SK-N-SH treated with all-trans-retinoic acid at 6 μM for 48 hours (cell line): ENCODE measurements around the gene DRGX.

Experiments
- ATAC-seq: fragments of 200-7000 bp; cut with Tn5 transposase; 3 replicates; pipeline ENCODE4 v1.9.1; 2020; ENCODE audit warnings: mild to moderate bottlenecking, moderate library complexity
- BACH2 ChIP-seq: fragments of 250-450 bp; sonication (Bioruptor Pico); IDR thresholded peaks from 2 replicates; pipeline ENCODE4 v1.9.0; 2021; ENCODE audit warnings: mild to moderate bottlenecking, borderline replicate concordance
- CSDC2 ChIP-seq: fragments of 250-450 bp; sonication (Bioruptor Pico); IDR thresholded peaks from 2 replicates; pipeline ENCODE4 v1.5.0; 2020; ENCODE audit warnings: mild to moderate bottlenecking, moderate library complexity
- ESRRG ChIP-seq: fragments of 250-450 bp; sonication (Bioruptor Pico); IDR thresholded peaks from 2 replicates; pipeline ENCODE4 v1.6.1; 2021; ENCODE audit warnings: mild to moderate bottlenecking
- GLIS3 ChIP-seq: fragments of 250-450 bp; sonication (Bioruptor Pico); IDR thresholded peaks from 2 replicates; pipeline ENCODE4 v1.5.0; 2020; ENCODE audit warnings: mild to moderate bottlenecking, moderate library complexity
- ISL1 ChIP-seq: fragments of 250-450 bp; sonication (Bioruptor Pico); IDR thresholded peaks from 2 replicates; pipeline ENCODE4 v2.1.2; 2022; ENCODE audit warnings: mild to moderate bottlenecking, moderate library complexity
- OSR1 ChIP-seq: fragments of 250-450 bp; sonication (Bioruptor Pico); IDR thresholded peaks from 2 replicates; pipeline ENCODE4 v1.8.0; 2022; ENCODE audit warnings: moderate library complexity, mild to moderate bottlenecking, inconsistent platforms
- POU6F1 ChIP-seq: fragments of 250-450 bp; sonication (Bioruptor Pico); IDR thresholded peaks from 2 replicates; pipeline ENCODE4 v1.8.0; 2021; ENCODE audit warnings: low read depth, mild to moderate bottlenecking, moderate library complexity, borderline replicate concordance
- PPARA ChIP-seq: fragments of 250-450 bp; sonication (Bioruptor Pico); IDR thresholded peaks from 2 replicates; pipeline ENCODE4 v1.5.0; 2020; ENCODE audit warnings: mild to moderate bottlenecking, borderline replicate concordance
- RARB ChIP-seq: fragments of 250-450 bp; sonication (Bioruptor Pico); IDR thresholded peaks from 2 replicates; pipeline ENCODE4 v1.8.0; 2021; ENCODE audit warnings: mild to moderate bottlenecking, moderate library complexity
- SNAI2 ChIP-seq: fragments of 250-450 bp; sonication (Bioruptor Pico); IDR thresholded peaks from 2 replicates; pipeline ENCODE4 v1.5.0; 2020; ENCODE audit warnings: mild to moderate bottlenecking, moderate library complexity
- TCF4 ChIP-seq: fragments of 250-450 bp; sonication (Bioruptor Pico); IDR thresholded peaks from 2 replicates; pipeline ENCODE4 v1.8.0; 2021; ENCODE audit warnings: mild to moderate bottlenecking, moderate library complexity, borderline replicate concordance
- TSHZ2 ChIP-seq: fragments of 250-450 bp; sonication (Bioruptor Pico); IDR thresholded peaks from 2 replicates; pipeline ENCODE4 v1.5.0; 2020; ENCODE audit warnings: mild to moderate bottlenecking, moderate library complexity
- ZC3H10 ChIP-seq: fragments of 250-450 bp; sonication (Bioruptor Pico); IDR thresholded peaks from 2 replicates; pipeline ENCODE4 v1.5.1; 2021; ENCODE audit warnings: mild to moderate bottlenecking, moderate library complexity
- ZFP3 ChIP-seq: fragments of 250-450 bp; sonication (Bioruptor Pico); IDR thresholded peaks from 2 replicates; pipeline ENCODE4 v1.5.0; 2020; ENCODE audit warnings: mild to moderate bottlenecking, moderate library complexity
- ZFP30 ChIP-seq: fragments of 450-650 bp; formaldehyde crosslinking; IDR thresholded peaks from 2 replicates; pipeline ENCODE4 v1.5.0; 2022; ENCODE audit warnings: mild to moderate bottlenecking, moderate library complexity
- ZNF565 ChIP-seq: fragments of 450-650 bp; formaldehyde crosslinking; conservative IDR thresholded peaks from 2 replicates; pipeline ENCODE4 v1.5.0; 2020; ENCODE audit warnings: low read depth, mild to moderate bottlenecking, moderate library complexity
- ZNF70 ChIP-seq: fragments of 450-650 bp; formaldehyde crosslinking; IDR thresholded peaks from 2 replicates; pipeline ENCODE4 v1.5.0; 2020; ENCODE audit warnings: mild to moderate bottlenecking, moderate library complexity
- ZNF8 ChIP-seq: fragments of 450-650 bp; formaldehyde crosslinking; IDR thresholded peaks from 2 replicates; pipeline ENCODE4 v1.5.0; 2020; ENCODE audit warnings: mild to moderate bottlenecking, moderate library complexity
- TF ChIP-seq, protein P1 (sequence below): fragments of 250-450 bp; sonication (Bioruptor Pico); IDR thresholded peaks from 2 replicates; pipeline ENCODE4 v1.5.1; 2020; ENCODE audit warnings: low read depth, mild to moderate bottlenecking, moderate library complexity
- TF ChIP-seq, protein P2 (sequence below): fragments of 250-450 bp; sonication (Bioruptor Pico); IDR thresholded peaks from 2 replicates; pipeline ENCODE4 v1.5.1; 2021; ENCODE audit warnings: mild to moderate bottlenecking, moderate library complexity
- TF ChIP-seq, protein P3 (sequence below): fragments of 250-450 bp; sonication (Bioruptor Pico); IDR thresholded peaks from 2 replicates; pipeline ENCODE4 v1.8.0; 2020; ENCODE audit warnings: mild to moderate bottlenecking, moderate library complexity, borderline replicate concordance

DRGX gene

DNA sequence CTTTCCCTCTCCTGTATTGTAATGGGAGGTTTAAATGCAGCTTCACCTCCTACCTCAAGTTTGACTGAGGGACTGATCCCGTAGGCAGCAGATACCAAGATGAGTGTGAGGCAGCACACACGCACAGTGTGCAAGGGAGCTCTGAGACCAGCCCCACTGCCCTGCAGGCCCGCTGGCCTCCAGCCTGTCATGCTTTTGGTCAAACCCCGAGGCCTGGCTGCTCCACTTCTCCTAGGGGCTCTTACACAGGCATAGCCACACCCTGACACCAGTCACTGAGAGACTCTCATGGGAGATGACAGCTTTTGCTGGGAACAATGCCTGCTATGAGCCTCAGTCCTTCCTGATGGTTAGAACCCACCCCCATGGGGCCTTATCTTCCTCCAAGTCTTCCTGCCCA lies 27.6 kb downstream of the DRGX start:
- ATAC-seq, result no peak
- TF ChIP-seq ESRRG (CRISPR knock-in tag), result no peak
- TF ChIP-seq CSDC2 (CRISPR knock-in tag), result no peak
- TF ChIP-seq GLIS3 (CRISPR knock-in tag), result no peak
- no peak for TF ChIP-seq ZC3H10 (CRISPR knock-in tag)
- TF ChIP-seq ISL1 (CRISPR knock-in tag), result no peak
- TF ChIP-seq ZNF70 (CRISPR knock-in tag), result no peak
- no peak for TF ChIP-seq OSR1 (CRISPR knock-in tag)
- TF ChIP-seq ZNF565, result no peak
- TF ChIP-seq, protein P1, sequence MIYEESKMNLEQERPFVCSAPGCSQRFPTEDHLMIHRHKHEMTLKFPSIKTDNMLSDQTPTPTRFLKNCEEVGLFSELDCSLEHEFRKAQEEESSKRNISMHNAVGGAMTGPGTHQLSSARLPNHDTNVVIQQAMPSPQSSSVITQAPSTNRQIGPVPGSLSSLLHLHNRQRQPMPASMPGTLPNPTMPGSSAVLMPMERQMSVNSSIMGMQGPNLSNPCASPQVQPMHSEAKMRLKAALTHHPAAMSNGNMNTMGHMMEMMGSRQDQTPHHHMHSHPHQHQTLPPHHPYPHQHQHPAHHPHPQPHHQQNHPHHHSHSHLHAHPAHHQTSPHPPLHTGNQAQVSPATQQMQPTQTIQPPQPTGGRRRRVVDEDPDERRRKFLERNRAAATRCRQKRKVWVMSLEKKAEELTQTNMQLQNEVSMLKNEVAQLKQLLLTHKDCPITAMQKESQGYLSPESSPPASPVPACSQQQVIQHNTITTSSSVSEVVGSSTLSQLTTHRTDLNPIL (CRISPR knock-in tag), result no peak
- TF ChIP-seq POU6F1, result no peak
- TF ChIP-seq RARB (CRISPR knock-in tag), result no peak
- no peak for TF ChIP-seq PPARA (CRISPR knock-in tag)
- TF ChIP-seq ZFP3 (CRISPR knock-in tag), result no peak
- TF ChIP-seq, protein P2, sequence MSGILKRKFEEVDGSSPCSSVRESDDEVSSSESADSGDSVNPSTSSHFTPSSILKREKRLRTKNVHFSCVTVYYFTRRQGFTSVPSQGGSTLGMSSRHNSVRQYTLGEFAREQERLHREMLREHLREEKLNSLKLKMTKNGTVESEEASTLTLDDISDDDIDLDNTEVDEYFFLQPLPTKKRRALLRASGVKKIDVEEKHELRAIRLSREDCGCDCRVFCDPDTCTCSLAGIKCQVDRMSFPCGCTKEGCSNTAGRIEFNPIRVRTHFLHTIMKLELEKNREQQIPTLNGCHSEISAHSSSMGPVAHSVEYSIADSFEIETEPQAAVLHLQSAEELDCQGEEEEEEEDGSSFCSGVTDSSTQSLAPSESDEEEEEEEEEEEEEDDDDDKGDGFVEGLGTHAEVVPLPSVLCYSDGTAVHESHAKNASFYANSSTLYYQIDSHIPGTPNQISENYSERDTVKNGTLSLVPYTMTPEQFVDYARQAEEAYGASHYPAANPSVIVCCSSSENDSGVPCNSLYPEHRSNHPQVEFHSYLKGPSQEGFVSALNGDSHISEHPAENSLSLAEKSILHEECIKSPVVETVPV (CRISPR knock-in tag), result no peak
- no peak for TF ChIP-seq TSHZ2 (CRISPR knock-in tag)
- TF ChIP-seq SNAI2 (CRISPR knock-in tag), result no peak
- TF ChIP-seq ZNF8 (CRISPR knock-in tag), result no peak
- TF ChIP-seq ZFP30 (CRISPR knock-in tag), result no peak
- no peak for TF ChIP-seq TCF4 (CRISPR knock-in tag)

- TF ChIP-seq TCF4 (CRISPR knock-in tag), result no peak
- TF ChIP-seq ZFP3 (CRISPR knock-in tag), result no peak
- no peak for TF ChIP-seq RARB (CRISPR knock-in tag)
- TF ChIP-seq CSDC2 (CRISPR knock-in tag), result no peak
- TF ChIP-seq ZFP30 (CRISPR knock-in tag), result no peak
- TF ChIP-seq, protein P1 (CRISPR knock-in tag), result no peak
- TF ChIP-seq, protein P2 (CRISPR knock-in tag), result no peak
- no peak for TF ChIP-seq OSR1 (CRISPR knock-in tag)
- TF ChIP-seq BACH2 (CRISPR knock-in tag), result no peak
- TF ChIP-seq ZNF565, result no peak
- TF ChIP-seq POU6F1, result no peak
- no peak for TF ChIP-seq ISL1 (CRISPR knock-in tag)
- TF ChIP-seq, protein P3, sequence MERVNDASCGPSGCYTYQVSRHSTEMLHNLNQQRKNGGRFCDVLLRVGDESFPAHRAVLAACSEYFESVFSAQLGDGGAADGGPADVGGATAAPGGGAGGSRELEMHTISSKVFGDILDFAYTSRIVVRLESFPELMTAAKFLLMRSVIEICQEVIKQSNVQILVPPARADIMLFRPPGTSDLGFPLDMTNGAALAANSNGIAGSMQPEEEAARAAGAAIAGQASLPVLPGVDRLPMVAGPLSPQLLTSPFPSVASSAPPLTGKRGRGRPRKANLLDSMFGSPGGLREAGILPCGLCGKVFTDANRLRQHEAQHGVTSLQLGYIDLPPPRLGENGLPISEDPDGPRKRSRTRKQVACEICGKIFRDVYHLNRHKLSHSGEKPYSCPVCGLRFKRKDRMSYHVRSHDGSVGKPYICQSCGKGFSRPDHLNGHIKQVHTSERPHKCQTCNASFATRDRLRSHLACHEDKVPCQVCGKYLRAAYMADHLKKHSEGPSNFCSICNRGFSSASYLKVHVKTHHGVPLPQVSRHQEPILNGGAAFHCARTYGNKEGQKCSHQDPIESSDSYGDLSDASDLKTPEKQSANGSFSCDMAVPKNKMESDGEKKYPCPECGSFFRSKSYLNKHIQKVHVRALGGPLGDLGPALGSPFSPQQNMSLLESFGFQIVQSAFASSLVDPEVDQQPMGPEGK, result no peak
- ATAC-seq, result no peak
These were observed 28.3 kb downstream of the DRGX start for GRCh38 chr10:49367600-49367999.
